ENCODE data around the gene AJUBA. TPM values are rescaled to one million over a fixed set of nuclear protein-coding genes. Genes with fewer than 3 reads are reported as not detected.

Gene AJUBA
- total and polyA plus RNA-seq, 2 donors, result 14.4 to 22.4 TPM

DNA sequence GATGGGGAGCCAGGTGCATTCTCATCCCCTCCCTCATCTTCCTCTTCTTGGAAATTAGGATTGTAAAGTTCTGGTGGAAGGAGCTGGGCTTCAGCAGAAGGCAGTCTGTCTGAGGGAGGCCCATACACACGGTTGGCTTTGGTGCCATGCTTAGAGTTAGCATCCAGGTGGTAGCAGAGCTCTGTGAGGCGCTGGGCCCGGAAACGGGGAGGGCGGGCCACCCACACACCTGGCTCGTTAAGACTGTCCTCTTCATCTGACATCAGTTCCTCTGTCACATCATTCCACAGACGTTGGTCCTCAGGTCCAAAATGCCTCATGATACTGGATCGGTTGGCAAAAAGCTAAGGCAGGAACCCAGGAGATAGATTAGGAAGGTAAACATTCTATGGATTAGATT is 4.9 kb upstream of the AJUBA start:
- Histone ChIP-seq H3K4me3 (ENCODE audit: low read length in 2 of 2) (no peak overlapping the region), H3K27me3 (ENCODE audit: control insufficient read depth in 2 of 2, insufficient read depth in 1 of 2, low read length in 1 of 2) (peaks cover 0 to 6% of the 10 kb centered on the region in 2 donors), H3K4me1 (ENCODE audit: control insufficient read depth in 2 of 2, insufficient read depth in 2 of 2, low read length in 2 of 2) (peaks cover 0 to 7% of the 10 kb centered on the region in 2 donors), H3K36me3 (ENCODE audit: control insufficient read depth in 2 of 2, insufficient read depth in 2 of 2, low read length in 1 of 2) (peaks cover 15 to 33% of the 10 kb centered on the region in 2 donors), H3K27ac (ENCODE audit: low read depth in 1 of 2, low read length in 1 of 2) (no peak overlapping the region), H3K9me3 (ENCODE audit: control insufficient read depth in 2 of 2, insufficient read depth in 1 of 2, low read length in 1 of 2) (no peaks in the 10 kb centered on the region)
- DNase-seq (ENCODE audit: low read depth in 6 of 9, low spot score in 9 of 9), result no peak
- WGBS, result 94% methylated on average over 8 of the region's 8 CpGs

DNA sequence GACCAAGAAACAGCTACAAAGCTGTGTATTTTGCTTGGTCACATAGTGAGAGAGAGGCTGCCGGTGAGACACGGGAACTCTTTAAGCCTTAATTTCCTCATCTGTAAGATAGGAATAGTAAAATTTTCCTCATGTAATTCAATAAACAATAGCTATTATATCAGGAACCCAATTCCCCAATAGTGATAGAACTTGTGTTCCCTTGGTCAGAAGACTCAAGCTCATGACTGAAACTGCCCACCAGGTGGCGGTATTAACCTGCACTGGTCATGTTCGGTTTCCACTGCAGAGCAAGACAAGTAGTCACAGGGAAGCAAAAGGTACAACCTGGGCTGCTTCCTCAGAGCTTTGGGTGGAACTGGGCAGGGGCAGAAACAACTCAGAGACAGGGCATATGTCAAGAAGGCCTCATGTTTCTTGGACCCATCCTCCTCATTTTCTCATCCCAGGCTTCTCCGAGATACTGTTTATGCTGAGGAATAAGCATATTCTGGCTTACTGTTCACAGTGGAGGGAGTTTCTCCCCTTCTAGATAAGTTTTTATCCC is 4.2 kb upstream of the AJUBA start:
- Histone ChIP-seq H3K27ac (ENCODE audit: low read depth in 1 of 2, low read length in 1 of 2) (no peak overlapping the region), H3K27me3 (ENCODE audit: control insufficient read depth in 2 of 2, insufficient read depth in 1 of 2, low read length in 1 of 2) (peaks cover 4 to 13% of the 10 kb centered on the region in 2 donors), H3K9me3 (ENCODE audit: control insufficient read depth in 2 of 2, insufficient read depth in 1 of 2, low read length in 1 of 2) (no peaks in the 10 kb centered on the region), H3K36me3 (ENCODE audit: control insufficient read depth in 2 of 2, insufficient read depth in 2 of 2, low read length in 1 of 2) (peaks cover 15 to 30% of the 10 kb centered on the region in 2 donors), H3K4me3 (ENCODE audit: low read length in 2 of 2) (no peak overlapping the region), H3K4me1 (ENCODE audit: control insufficient read depth in 2 of 2, insufficient read depth in 2 of 2, low read length in 2 of 2) (peaks cover 3 to 14% of the 10 kb centered on the region in 2 donors)
- peak; percentile 70 to 95 (median 90) for DNase-seq (ENCODE audit: low read depth in 6 of 9, low spot score in 9 of 9)
- 40% methylated on average over 5 of the region's 5 CpGs for WGBS

DNA sequence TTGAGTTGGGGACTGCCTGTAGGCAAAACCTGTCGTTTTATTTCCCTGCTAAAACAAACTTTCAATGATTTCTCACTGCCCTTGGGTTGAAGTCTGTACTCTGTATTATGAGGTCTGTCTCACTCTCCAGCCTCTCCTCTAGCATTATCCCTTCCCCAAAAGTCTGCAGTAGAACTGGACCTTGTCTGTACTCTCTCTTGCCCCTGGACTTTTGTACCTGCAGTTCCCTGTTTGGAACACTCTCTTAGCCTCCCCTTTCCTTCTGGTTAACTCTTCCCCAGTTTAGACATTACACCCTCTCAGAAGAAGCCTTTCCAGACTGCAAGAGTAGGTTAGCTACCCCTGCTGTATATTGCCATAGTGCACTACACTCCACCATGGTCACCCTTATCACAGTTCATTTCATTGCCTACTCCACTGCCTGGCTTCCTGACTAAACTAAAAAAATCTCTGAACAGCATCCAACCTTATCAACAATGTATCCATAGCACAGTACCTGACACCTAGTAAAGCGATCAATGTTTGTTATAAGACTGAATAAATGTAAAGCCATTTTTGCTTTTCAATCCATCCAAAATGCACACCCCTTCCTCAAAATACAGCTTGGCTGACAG is 3.6 kb upstream of the AJUBA start:
- H3K4me1 ChIP-seq (ENCODE audit: control insufficient read depth in 2 of 2, insufficient read depth in 2 of 2, low read length in 2 of 2), result peaks cover 8 to 20% of the 10 kb centered on the region in 2 donors
- no peaks in the 10 kb centered on the region for H3K9me3 ChIP-seq (ENCODE audit: control insufficient read depth in 2 of 2, insufficient read depth in 1 of 2, low read length in 1 of 2)
- peaks cover 10 to 19% of the 10 kb centered on the region in 2 donors for H3K27me3 ChIP-seq (ENCODE audit: control insufficient read depth in 2 of 2, insufficient read depth in 1 of 2, low read length in 1 of 2)
- no peak overlapping the region for H3K4me3 ChIP-seq (ENCODE audit: low read length in 2 of 2)
- peaks cover 15 to 30% of the 10 kb centered on the region in 2 donors for H3K36me3 ChIP-seq (ENCODE audit: control insufficient read depth in 2 of 2, insufficient read depth in 2 of 2, low read length in 1 of 2)
- WGBS, result 92% methylated on average over 2 of the region's 2 CpGs
- no peak for DNase-seq (ENCODE audit: low read depth in 6 of 9, low spot score in 9 of 9)
- H3K27ac ChIP-seq (ENCODE audit: low read depth in 1 of 2, low read length in 1 of 2), result no peak overlapping the region

DNA sequence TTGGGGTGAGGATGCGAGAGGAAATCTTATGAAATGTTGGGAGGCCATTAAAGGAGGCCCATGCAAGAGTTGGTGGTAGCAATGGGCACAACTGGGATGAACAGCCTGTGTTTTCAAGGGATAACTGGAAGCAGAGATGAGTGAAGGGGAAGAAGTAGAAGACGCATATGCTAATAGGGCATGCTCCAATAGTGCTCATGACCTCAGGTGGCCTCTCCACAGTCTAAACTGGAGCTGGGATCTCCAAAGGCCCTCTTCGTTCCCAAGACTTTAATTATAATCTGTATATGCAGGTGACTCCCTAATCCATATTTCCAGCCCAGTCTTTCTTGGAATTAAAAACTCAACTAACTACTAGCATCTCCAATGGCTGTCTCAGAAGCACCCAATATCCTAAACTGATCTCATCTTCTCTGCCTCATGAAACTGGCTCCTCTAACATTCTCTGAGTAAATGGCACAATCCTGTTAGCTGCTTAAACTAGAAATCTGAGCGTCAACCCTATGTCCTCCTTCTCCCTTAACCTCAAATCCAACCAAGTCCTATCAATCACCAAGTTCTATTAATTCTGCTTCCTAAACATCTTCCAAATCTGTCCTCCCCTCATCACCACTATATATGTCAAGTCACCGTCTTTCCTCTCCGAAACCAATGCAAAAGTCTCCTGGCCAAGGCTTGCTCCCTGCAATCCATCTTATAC is 2.8 kb upstream of the AJUBA start:
- Histone ChIP-seq H3K27me3 (ENCODE audit: control insufficient read depth in 2 of 2, insufficient read depth in 1 of 2, low read length in 1 of 2) (peaks cover 18 to 27% of the 10 kb centered on the region in 2 donors), H3K4me3 (ENCODE audit: low read length in 2 of 2) (no peak overlapping the region), H3K9me3 (ENCODE audit: control insufficient read depth in 2 of 2, insufficient read depth in 1 of 2, low read length in 1 of 2) (no peaks in the 10 kb centered on the region), H3K4me1 (ENCODE audit: control insufficient read depth in 2 of 2, insufficient read depth in 2 of 2, low read length in 2 of 2) (peaks cover 11 to 28% of the 10 kb centered on the region in 2 donors), H3K36me3 (ENCODE audit: control insufficient read depth in 2 of 2, insufficient read depth in 2 of 2, low read length in 1 of 2) (peaks cover 12 to 29% of the 10 kb centered on the region in 2 donors), H3K27ac (ENCODE audit: low read depth in 1 of 2, low read length in 1 of 2) (no peak overlapping the region)
- no peak for DNase-seq (ENCODE audit: low read depth in 6 of 9, low spot score in 9 of 9)
- WGBS, result 96% methylated on average over 6 of the region's 6 CpGs

DNA sequence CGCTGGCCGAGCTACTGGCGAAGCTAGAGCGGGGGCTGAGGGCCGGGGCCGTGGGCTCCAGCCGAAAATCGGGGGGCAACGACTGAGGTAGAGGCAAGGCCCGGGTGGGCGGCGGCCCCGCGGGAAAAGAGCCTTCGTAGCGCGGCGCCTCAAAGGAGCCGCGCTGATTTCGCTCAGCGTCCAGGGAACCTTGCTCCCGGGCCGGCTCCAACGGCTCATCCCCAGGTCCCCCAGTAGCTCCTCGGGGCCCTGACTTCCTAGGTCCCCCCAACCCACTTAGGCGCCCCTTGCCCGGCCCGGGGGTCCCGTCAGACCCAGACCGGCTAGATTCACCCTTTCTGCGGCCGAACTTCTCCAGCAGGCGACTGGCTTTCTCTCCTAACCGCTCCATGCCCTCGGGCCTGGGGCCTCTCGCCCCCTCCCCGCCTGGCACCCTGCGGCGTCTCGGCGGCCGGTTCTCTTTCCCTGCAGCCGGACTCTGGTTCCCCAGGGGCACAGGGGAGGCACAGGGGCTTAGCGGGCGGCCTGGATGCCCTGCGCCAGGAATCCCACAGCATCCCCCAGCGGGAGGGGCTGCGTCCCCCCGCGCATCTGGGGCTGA is 375 bp downstream of the AJUBA start:
- H3K27me3 ChIP-seq (ENCODE audit: control insufficient read depth in 2 of 2, insufficient read depth in 1 of 2, low read length in 1 of 2), result peaks cover 18 to 41% of the 10 kb centered on the region in 2 donors
- DNase-seq (ENCODE audit: low read depth in 6 of 9, low spot score in 9 of 9), result peak in 1 of 9 donors; percentile 37
- H3K4me3 ChIP-seq (ENCODE audit: low read length in 2 of 2), result peak overlapping the region; percentile 80 to 87
- H3K27ac ChIP-seq (ENCODE audit: low read depth in 1 of 2, low read length in 1 of 2), result peak overlapping the region in 1 of 2 donors; percentile 64
- peaks cover 4 to 5% of the 10 kb centered on the region in 2 donors for H3K36me3 ChIP-seq (ENCODE audit: control insufficient read depth in 2 of 2, insufficient read depth in 2 of 2, low read length in 1 of 2)
- H3K4me1 ChIP-seq (ENCODE audit: control insufficient read depth in 2 of 2, insufficient read depth in 2 of 2, low read length in 2 of 2), result peaks cover 11 to 40% of the 10 kb centered on the region in 2 donors
- WGBS, result 3% methylated on average over 51 of the region's 51 CpGs
- no peaks in the 10 kb centered on the region for H3K9me3 ChIP-seq (ENCODE audit: control insufficient read depth in 2 of 2, insufficient read depth in 1 of 2, low read length in 1 of 2)

DNA sequence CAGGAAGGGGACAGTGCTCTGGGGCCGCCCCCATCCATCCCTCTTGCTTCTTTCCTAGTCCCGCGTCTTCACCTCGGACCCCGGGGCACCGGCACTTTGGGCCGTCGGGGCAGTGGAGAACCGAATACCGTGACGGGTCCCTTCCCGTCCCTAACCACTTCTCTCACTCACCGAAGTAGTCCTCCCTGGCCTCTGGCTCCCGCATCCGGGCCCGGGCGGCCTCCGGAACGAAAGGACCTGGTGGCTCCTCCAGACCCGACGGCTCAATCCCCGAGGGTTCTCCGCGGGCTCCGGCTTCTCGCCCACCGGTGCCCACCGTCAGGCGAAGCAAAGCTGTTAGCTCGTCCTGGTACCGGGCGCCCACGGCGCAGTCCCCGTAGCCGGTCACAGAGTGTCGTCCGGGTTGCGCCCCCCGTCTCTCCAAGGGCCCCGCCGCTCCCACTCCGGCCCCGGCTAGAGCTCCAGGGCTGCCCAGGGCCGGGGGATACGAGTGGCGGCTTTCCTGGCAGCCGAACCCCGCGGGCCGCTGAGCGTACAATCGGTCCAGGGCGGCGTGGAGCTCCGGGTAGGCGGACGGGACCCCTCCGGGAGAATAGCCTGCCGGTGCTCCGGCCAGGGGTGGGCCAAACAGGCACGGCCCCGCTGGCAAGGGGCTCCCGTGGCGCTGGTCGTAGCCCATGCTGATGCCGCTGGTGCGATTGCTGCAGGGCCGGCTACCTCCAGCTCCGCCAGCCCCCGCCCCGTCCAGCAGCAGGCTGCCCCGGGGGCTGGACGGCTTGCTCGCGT is 1.1 kb downstream of the AJUBA start:
- peak in 1 of 9 donors; percentile 32 for DNase-seq (ENCODE audit: low read depth in 6 of 9, low spot score in 9 of 9)
- peak overlapping the region in 1 of 2 donors; percentile 77 for H3K27ac ChIP-seq (ENCODE audit: low read depth in 1 of 2, low read length in 1 of 2)
- peaks cover 0 to 5% of the 10 kb centered on the region in 2 donors for H3K36me3 ChIP-seq (ENCODE audit: control insufficient read depth in 2 of 2, insufficient read depth in 2 of 2, low read length in 1 of 2)
- peak overlapping the region; percentile 80 to 87 for H3K4me3 ChIP-seq (ENCODE audit: low read length in 2 of 2)
- WGBS, result 9% methylated on average over 76 of the region's 76 CpGs
- peaks cover 18 to 41% of the 10 kb centered on the region in 2 donors for H3K27me3 ChIP-seq (ENCODE audit: control insufficient read depth in 2 of 2, insufficient read depth in 1 of 2, low read length in 1 of 2)
- peaks cover 11 to 41% of the 10 kb centered on the region in 2 donors for H3K4me1 ChIP-seq (ENCODE audit: control insufficient read depth in 2 of 2, insufficient read depth in 2 of 2, low read length in 2 of 2)
- no peaks in the 10 kb centered on the region for H3K9me3 ChIP-seq (ENCODE audit: control insufficient read depth in 2 of 2, insufficient read depth in 1 of 2, low read length in 1 of 2)

DNA sequence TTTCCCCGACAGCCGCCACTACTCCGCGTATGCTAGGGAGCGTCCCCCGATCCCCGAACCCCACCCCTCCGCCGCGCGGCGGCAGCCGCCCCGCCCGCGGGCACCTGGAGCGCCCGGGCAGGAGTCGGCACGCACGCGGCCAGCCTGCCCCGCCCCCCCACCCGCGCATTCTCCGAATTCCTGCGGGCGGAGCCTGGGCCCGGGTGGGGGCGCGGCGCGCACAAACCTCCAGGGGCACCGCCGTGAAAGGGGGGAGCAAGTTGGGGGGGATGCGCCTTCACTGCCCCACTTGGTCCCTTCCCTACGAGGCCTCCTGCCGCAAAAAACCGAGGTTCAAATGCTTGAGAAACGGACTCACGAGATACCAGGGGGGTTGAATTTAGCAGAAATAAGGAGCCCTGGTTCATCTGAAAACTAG is 1.7 kb downstream of the AJUBA start:
- peak in 1 of 9 donors; percentile 42 for DNase-seq (ENCODE audit: low read depth in 6 of 9, low spot score in 9 of 9)
- peak overlapping the region; percentile 80 to 87 for H3K4me3 ChIP-seq (ENCODE audit: low read length in 2 of 2)
- H3K36me3 ChIP-seq (ENCODE audit: control insufficient read depth in 2 of 2, insufficient read depth in 2 of 2, low read length in 1 of 2), result peaks cover 0 to 5% of the 10 kb centered on the region in 2 donors
- H3K4me1 ChIP-seq (ENCODE audit: control insufficient read depth in 2 of 2, insufficient read depth in 2 of 2, low read length in 2 of 2), result peaks cover 11 to 41% of the 10 kb centered on the region in 2 donors
- H3K9me3 ChIP-seq (ENCODE audit: control insufficient read depth in 2 of 2, insufficient read depth in 1 of 2, low read length in 1 of 2), result no peaks in the 10 kb centered on the region
- H3K27ac ChIP-seq (ENCODE audit: low read depth in 1 of 2, low read length in 1 of 2), result peak overlapping the region in 1 of 2 donors; percentile 84
- H3K27me3 ChIP-seq (ENCODE audit: control insufficient read depth in 2 of 2, insufficient read depth in 1 of 2, low read length in 1 of 2), result peaks cover 18 to 41% of the 10 kb centered on the region in 2 donors
- WGBS, result 1% methylated on average over 41 of the region's 41 CpGs

DNA sequence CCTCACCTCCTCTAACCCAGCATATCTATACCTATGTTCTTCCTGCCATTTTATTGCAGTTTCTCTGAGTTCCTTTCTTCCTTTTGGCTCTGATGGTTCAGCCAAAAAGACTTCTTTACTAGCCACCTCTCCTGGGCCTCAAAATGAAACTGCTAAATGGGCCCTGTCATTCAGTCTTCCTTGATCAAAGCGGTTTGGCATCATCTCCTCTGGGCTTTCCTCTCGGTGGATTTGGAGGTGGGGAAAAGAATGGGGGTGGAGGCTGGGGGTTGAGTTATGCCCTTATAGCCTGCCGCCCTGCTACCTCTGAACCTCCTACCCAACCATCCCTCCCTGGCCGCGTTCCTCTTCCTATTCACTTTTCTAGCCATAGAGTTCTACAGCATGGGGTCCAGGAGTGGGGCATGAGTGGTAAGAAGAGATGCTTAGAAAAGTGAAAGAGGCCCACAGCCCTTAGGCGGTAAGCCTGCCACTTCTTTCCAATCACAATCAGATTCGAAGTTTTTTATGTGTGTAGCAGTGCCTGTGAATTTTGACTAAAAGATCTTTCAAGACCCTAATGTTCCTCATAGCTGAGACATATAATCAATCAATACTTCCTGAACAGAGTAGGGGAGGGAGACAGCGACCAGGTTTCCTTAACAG is 2.5 kb downstream of the AJUBA start:
- peak overlapping the region; percentile 25 to 80 for H3K4me3 ChIP-seq (ENCODE audit: low read length in 2 of 2)
- peaks cover 18 to 41% of the 10 kb centered on the region in 2 donors for H3K27me3 ChIP-seq (ENCODE audit: control insufficient read depth in 2 of 2, insufficient read depth in 1 of 2, low read length in 1 of 2)
- 76% methylated on average over 8 of the region's 8 CpGs for WGBS
- H3K4me1 ChIP-seq (ENCODE audit: control insufficient read depth in 2 of 2, insufficient read depth in 2 of 2, low read length in 2 of 2), result peaks cover 11 to 41% of the 10 kb centered on the region in 2 donors
- peak overlapping the region; percentile 28 to 84 for H3K27ac ChIP-seq (ENCODE audit: low read depth in 1 of 2, low read length in 1 of 2)
- peaks cover 2 to 5% of the 10 kb centered on the region in 2 donors for H3K36me3 ChIP-seq (ENCODE audit: control insufficient read depth in 2 of 2, insufficient read depth in 2 of 2, low read length in 1 of 2)
- H3K9me3 ChIP-seq (ENCODE audit: control insufficient read depth in 2 of 2, insufficient read depth in 1 of 2, low read length in 1 of 2), result no peaks in the 10 kb centered on the region
- DNase-seq (ENCODE audit: low read depth in 6 of 9, low spot score in 9 of 9), result no peak
